HG03432 (cell line): Measurements from ENCODE around the gene DIS3.
"Not testable (repeated sequence)": the region's sequence is repeated elsewhere in the genome, so short reads cannot be mapped to it uniquely, and the experiment has no call there.

Source experiments
- ATAC-seq: cut with Tn5 transposase; IDR thresholded peaks from one replicate; pipeline ENCODE4 v1.9.1; 2021; ENCODE audit warnings: mild to moderate bottlenecking, moderate library complexity; ENCODE audit not compliant: unreplicated experiment

Gene DIS3

GRCh38 chr13:72781451-72782439 lies at the start of gene DIS3, which contains the start of gene PIBF1:
Gene DIS3 (minus strand): TSS chr13:72781900. CDS start chr13:72781832, 68 bp downstream.
Gene PIBF1 (plus strand): TSS chr13:72782133. CDS start chr13:72783470, 1,337 bp downstream.
- ATAC-seq: peak; percentile 97

GRCh38 chr13:72823724-72824123 lies 42.0 kb upstream of the DIS3 start:
- no peak for ATAC-seq

- ATAC-seq: no peak
These were observed 41.4 kb upstream of the DIS3 start for GRCh38 chr13:72823081-72823480.

GRCh38 chr13:72820898-72821279 lies 39.2 kb upstream of the DIS3 start:
- no peak for ATAC-seq

- no peak for ATAC-seq
These were observed 38.6 kb upstream of the DIS3 start for GRCh38 chr13:72820156-72820897.

- no peak for ATAC-seq
These were observed 27.3 kb upstream of the DIS3 start for GRCh38 chr13:72808917-72809500.

- not testable (repeated sequence) for ATAC-seq
These were observed 24.8 kb upstream of the DIS3 start for GRCh38 chr13:72806514-72806913.

GRCh38 chr13:72805676-72806346 lies 24.1 kb upstream of the DIS3 start:
- ATAC-seq: no peak

GRCh38 chr13:72804301-72804700 lies 22.6 kb upstream of the DIS3 start:
- ATAC-seq: no peak

GRCh38 chr13:72798817-72799216 lies 17.1 kb upstream of the DIS3 start:
- ATAC-seq: no peak

- ATAC-seq: no peak
These were observed 10.9 kb upstream of the DIS3 start for GRCh38 chr13:72792640-72793039.

- no peak for ATAC-seq
These were observed 7.1 kb upstream of the DIS3 start for GRCh38 chr13:72788831-72789230.

- not testable (repeated sequence) for ATAC-seq
These were observed 3.0 kb upstream of the DIS3 start for GRCh38 chr13:72784679-72785078.

- ATAC-seq: no peak
These were observed 1.0 kb upstream of the DIS3 start for GRCh38 chr13:72782717-72783116.

GRCh38 chr13:72774019-72774418 lies 7.7 kb downstream of the DIS3 start:
- no peak for ATAC-seq

- ATAC-seq: no peak
These were observed 18.3 kb downstream of the DIS3 start for GRCh38 chr13:72763411-72763810.

- no peak for ATAC-seq
These were observed 21.5 kb downstream of the DIS3 start for GRCh38 chr13:72760189-72760588.

GRCh38 chr13:72757792-72758535 lies 23.7 kb downstream of the DIS3 start:
- ATAC-seq: no peak

- ATAC-seq: no peak
These were observed 27.6 kb downstream of the DIS3 start for GRCh38 chr13:72754111-72754510.

- ATAC-seq: no peak
These were observed 30.5 kb downstream of the DIS3 start for GRCh38 chr13:72751220-72751619.
